HFF-Myc (cell line): ENCODE measurements around the gene IGFBP4.
"Not testable (repeated sequence)": the region's sequence is repeated elsewhere in the genome, so short reads cannot be mapped to it uniquely, and the experiment has no call there.

Source experiments
- DNase-seq: peaks from one replicate; pipeline ENCODE4 v3.0.0-alpha.2; 2011; ENCODE audit warnings: low read depth; ENCODE audit errors: extremely low read depth
- H3K4me3 ChIP-seq: replicated peaks from 2 replicates; pipeline ENCODE4 v1.5.1; 2011; ENCODE audit warnings: low read depth, mild to moderate bottlenecking, control low read depth, low read length
- CTCF ChIP-seq: IDR thresholded peaks from 2 replicates; pipeline ENCODE4 v1.5.1; 2012; ENCODE audit warnings: mild to moderate bottlenecking, low read depth, low read length, control low read depth; ENCODE audit errors: missing control alignments

Gene IGFBP4

GRCh38 chr17:40443196-40443987 is at the start of gene IGFBP4:
Gene IGFBP4, plus strand, starts transcription at chr17:40443450. Its CDS starts 286 bp downstream, at chr17:40443736.
- H3K4me3 ChIP-seq = peak within 1 kb of the TSS; percentile 86
- peak; percentile 36 for TF ChIP-seq CTCF
- DNase-seq = no peak

- peak; percentile 22 for DNase-seq
- peak; percentile 44 for TF ChIP-seq CTCF
- no peak overlapping the region for H3K4me3 ChIP-seq
These were observed 44.1 kb upstream of the IGFBP4 start for GRCh38 chr17:40399185-40399584.

GRCh38 chr17:40402668-40403067 is 40.6 kb upstream of the IGFBP4 start:
- TF ChIP-seq CTCF = no peak
- no peak for DNase-seq
- no peak overlapping the region for H3K4me3 ChIP-seq

GRCh38 chr17:40404003-40404402 is 39.2 kb upstream of the IGFBP4 start:
- TF ChIP-seq CTCF = no peak
- no peak overlapping the region for H3K4me3 ChIP-seq
- no peak for DNase-seq

- no peak overlapping the region for H3K4me3 ChIP-seq
- TF ChIP-seq CTCF = no peak
- no peak for DNase-seq
These were observed 35.8 kb upstream of the IGFBP4 start for GRCh38 chr17:40407460-40407859.

- not testable (repeated sequence) for DNase-seq, H3K4me3 ChIP-seq
These were observed 33.7 kb upstream of the IGFBP4 start for GRCh38 chr17:40409540-40409939.

GRCh38 chr17:40410082-40410481 is 33.2 kb upstream of the IGFBP4 start:
- TF ChIP-seq CTCF = no peak
- no peak for DNase-seq
- H3K4me3 ChIP-seq = no peak overlapping the region
